ENCODE data around the gene UNC5C.

The UNC5C gene

GRCh38 chr4:95415346-95415771 is 133.4 kb downstream of the UNC5C start:
- H3K36me3 ChIP-seq (ENCODE audit: control insufficient read depth in 2 of 2, insufficient read depth in 2 of 2, low read length in 2 of 2): no peaks in the 10 kb centered on the region
- H3K9me3 ChIP-seq (ENCODE audit: control insufficient read depth in 2 of 2, low read length in 2 of 2): no peaks in the 10 kb centered on the region
- no peak overlapping the region for H3K27ac ChIP-seq (ENCODE audit: low read depth in 2 of 2, low read length in 2 of 2)
- no peak overlapping the region for H3K9ac ChIP-seq (ENCODE audit: low read depth in 1 of 2, low read length in 2 of 2)
- H3K4me3 ChIP-seq (ENCODE audit: low read length in 2 of 2): no peak overlapping the region
- no peaks in the 10 kb centered on the region for H3K27me3 ChIP-seq (ENCODE audit: control insufficient read depth in 2 of 2, insufficient read depth in 2 of 2, low read length in 2 of 2)
- no peaks in the 10 kb centered on the region for H3K4me1 ChIP-seq (ENCODE audit: control insufficient read depth in 2 of 2, insufficient read depth in 2 of 2, low read length in 2 of 2)

- no peaks in the 10 kb centered on the region for H3K9me3 ChIP-seq (ENCODE audit: control insufficient read depth in 2 of 2, low read length in 2 of 2)
- H3K27me3 ChIP-seq (ENCODE audit: control insufficient read depth in 2 of 2, insufficient read depth in 2 of 2, low read length in 2 of 2): no peaks in the 10 kb centered on the region
- no peak overlapping the region for H3K4me3 ChIP-seq (ENCODE audit: low read length in 2 of 2)
- H3K9ac ChIP-seq (ENCODE audit: low read depth in 1 of 2, low read length in 2 of 2): no peak overlapping the region
- H3K36me3 ChIP-seq (ENCODE audit: control insufficient read depth in 2 of 2, insufficient read depth in 2 of 2, low read length in 2 of 2): no peaks in the 10 kb centered on the region
- no peak overlapping the region for H3K27ac ChIP-seq (ENCODE audit: low read depth in 2 of 2, low read length in 2 of 2)
- H3K4me1 ChIP-seq (ENCODE audit: control insufficient read depth in 2 of 2, insufficient read depth in 2 of 2, low read length in 2 of 2): no peaks in the 10 kb centered on the region
Observed at GRCh38 chr4:95411371-95412088, 137.2 kb downstream of the UNC5C start.

GRCh38 chr4:95410387-95410977 is 138.3 kb downstream of the UNC5C start:
- Histone ChIP-seq H3K9me3 (ENCODE audit: control insufficient read depth in 2 of 2, low read length in 2 of 2) (no peaks in the 10 kb centered on the region), H3K4me1 (ENCODE audit: control insufficient read depth in 2 of 2, insufficient read depth in 2 of 2, low read length in 2 of 2) (no peaks in the 10 kb centered on the region), H3K4me3 (ENCODE audit: low read length in 2 of 2) (no peak overlapping the region), H3K9ac (ENCODE audit: low read depth in 1 of 2, low read length in 2 of 2) (no peak overlapping the region), H3K36me3 (ENCODE audit: control insufficient read depth in 2 of 2, insufficient read depth in 2 of 2, low read length in 2 of 2) (no peaks in the 10 kb centered on the region), H3K27me3 (ENCODE audit: control insufficient read depth in 2 of 2, insufficient read depth in 2 of 2, low read length in 2 of 2) (no peaks in the 10 kb centered on the region), H3K27ac (ENCODE audit: low read depth in 2 of 2, low read length in 2 of 2) (no peak overlapping the region)

GRCh38 chr4:95409750-95410149 is 139.0 kb downstream of the UNC5C start:
- no peak overlapping the region for H3K4me3 ChIP-seq (ENCODE audit: low read length in 2 of 2)
- no peaks in the 10 kb centered on the region for H3K4me1 ChIP-seq (ENCODE audit: control insufficient read depth in 2 of 2, insufficient read depth in 2 of 2, low read length in 2 of 2)
- no peak overlapping the region for H3K9ac ChIP-seq (ENCODE audit: low read depth in 1 of 2, low read length in 2 of 2)
- H3K27ac ChIP-seq (ENCODE audit: low read depth in 2 of 2, low read length in 2 of 2): no peak overlapping the region
- no peaks in the 10 kb centered on the region for H3K36me3 ChIP-seq (ENCODE audit: control insufficient read depth in 2 of 2, insufficient read depth in 2 of 2, low read length in 2 of 2)
- H3K9me3 ChIP-seq (ENCODE audit: control insufficient read depth in 2 of 2, low read length in 2 of 2): no peaks in the 10 kb centered on the region
- H3K27me3 ChIP-seq (ENCODE audit: control insufficient read depth in 2 of 2, insufficient read depth in 2 of 2, low read length in 2 of 2): no peaks in the 10 kb centered on the region

GRCh38 chr4:95409127-95409526 is 139.6 kb downstream of the UNC5C start:
- Histone ChIP-seq H3K9ac (ENCODE audit: low read depth in 1 of 2, low read length in 2 of 2) (no peak overlapping the region), H3K27ac (ENCODE audit: low read depth in 2 of 2, low read length in 2 of 2) (no peak overlapping the region), H3K4me3 (ENCODE audit: low read length in 2 of 2) (no peak overlapping the region)

GRCh38 chr4:95402299-95402698 is 146.5 kb downstream of the UNC5C start:
- no peaks in the 10 kb centered on the region for H3K4me1 ChIP-seq (ENCODE audit: control insufficient read depth in 2 of 2, insufficient read depth in 2 of 2, low read length in 2 of 2)
- no peaks in the 10 kb centered on the region for H3K36me3 ChIP-seq (ENCODE audit: control insufficient read depth in 2 of 2, insufficient read depth in 2 of 2, low read length in 2 of 2)
- no peak overlapping the region for H3K27ac ChIP-seq (ENCODE audit: low read depth in 2 of 2, low read length in 2 of 2)
- H3K27me3 ChIP-seq (ENCODE audit: control insufficient read depth in 2 of 2, insufficient read depth in 2 of 2, low read length in 2 of 2): no peaks in the 10 kb centered on the region
- H3K4me3 ChIP-seq (ENCODE audit: low read length in 2 of 2): no peak overlapping the region
- H3K9ac ChIP-seq (ENCODE audit: low read depth in 1 of 2, low read length in 2 of 2): no peak overlapping the region
- no peaks in the 10 kb centered on the region for H3K9me3 ChIP-seq (ENCODE audit: control insufficient read depth in 2 of 2, low read length in 2 of 2)

More at GRCh38 chr4:95409127-95409526, 139.6 kb downstream of the UNC5C start:
- H3K27me3 ChIP-seq (ENCODE audit: control insufficient read depth in 2 of 2, insufficient read depth in 2 of 2, low read length in 2 of 2): no peaks in the 10 kb centered on the region
- H3K4me1 ChIP-seq (ENCODE audit: control insufficient read depth in 2 of 2, insufficient read depth in 2 of 2, low read length in 2 of 2): no peaks in the 10 kb centered on the region
- H3K9me3 ChIP-seq (ENCODE audit: control insufficient read depth in 2 of 2, low read length in 2 of 2): no peaks in the 10 kb centered on the region
- H3K36me3 ChIP-seq (ENCODE audit: control insufficient read depth in 2 of 2, insufficient read depth in 2 of 2, low read length in 2 of 2): no peaks in the 10 kb centered on the region

GRCh38 chr4:95398217-95398616 is 150.6 kb downstream of the UNC5C start:
- no peak overlapping the region for H3K4me3 ChIP-seq (ENCODE audit: low read length in 2 of 2)
- no peak overlapping the region for H3K27ac ChIP-seq (ENCODE audit: low read depth in 2 of 2, low read length in 2 of 2)
- no peaks in the 10 kb centered on the region for H3K9me3 ChIP-seq (ENCODE audit: control insufficient read depth in 2 of 2, low read length in 2 of 2)
- no peaks in the 10 kb centered on the region for H3K36me3 ChIP-seq (ENCODE audit: control insufficient read depth in 2 of 2, insufficient read depth in 2 of 2, low read length in 2 of 2)
- H3K27me3 ChIP-seq (ENCODE audit: control insufficient read depth in 2 of 2, insufficient read depth in 2 of 2, low read length in 2 of 2): no peaks in the 10 kb centered on the region
- no peaks in the 10 kb centered on the region for H3K4me1 ChIP-seq (ENCODE audit: control insufficient read depth in 2 of 2, insufficient read depth in 2 of 2, low read length in 2 of 2)
- no peak overlapping the region for H3K9ac ChIP-seq (ENCODE audit: low read depth in 1 of 2, low read length in 2 of 2)

- H3K27me3 ChIP-seq (ENCODE audit: control insufficient read depth in 2 of 2, insufficient read depth in 2 of 2, low read length in 2 of 2): no peaks in the 10 kb centered on the region
- H3K9ac ChIP-seq (ENCODE audit: low read depth in 1 of 2, low read length in 2 of 2): no peak overlapping the region
- H3K4me3 ChIP-seq (ENCODE audit: low read length in 2 of 2): no peak overlapping the region
- H3K9me3 ChIP-seq (ENCODE audit: control insufficient read depth in 2 of 2, low read length in 2 of 2): no peaks in the 10 kb centered on the region
- H3K27ac ChIP-seq (ENCODE audit: low read depth in 2 of 2, low read length in 2 of 2): no peak overlapping the region
- no peaks in the 10 kb centered on the region for H3K4me1 ChIP-seq (ENCODE audit: control insufficient read depth in 2 of 2, insufficient read depth in 2 of 2, low read length in 2 of 2)
- no peaks in the 10 kb centered on the region for H3K36me3 ChIP-seq (ENCODE audit: control insufficient read depth in 2 of 2, insufficient read depth in 2 of 2, low read length in 2 of 2)
Observed at GRCh38 chr4:95394752-95395306, 153.9 kb downstream of the UNC5C start.

GRCh38 chr4:95393821-95394220 is 155.0 kb downstream of the UNC5C start:
- H3K27ac ChIP-seq (ENCODE audit: low read depth in 2 of 2, low read length in 2 of 2): no peak overlapping the region
- H3K4me3 ChIP-seq (ENCODE audit: low read length in 2 of 2): no peak overlapping the region

GRCh38 chr4:95388911-95389310 is 159.9 kb downstream of the UNC5C start:
- no peak overlapping the region for H3K27ac ChIP-seq (ENCODE audit: low read depth in 2 of 2, low read length in 2 of 2)
- H3K9ac ChIP-seq (ENCODE audit: low read depth in 1 of 2, low read length in 2 of 2): no peak overlapping the region
- no peaks in the 10 kb centered on the region for H3K9me3 ChIP-seq (ENCODE audit: control insufficient read depth in 2 of 2, low read length in 2 of 2)
- no peaks in the 10 kb centered on the region for H3K27me3 ChIP-seq (ENCODE audit: control insufficient read depth in 2 of 2, insufficient read depth in 2 of 2, low read length in 2 of 2)
- H3K36me3 ChIP-seq (ENCODE audit: control insufficient read depth in 2 of 2, insufficient read depth in 2 of 2, low read length in 2 of 2): no peaks in the 10 kb centered on the region
- H3K4me1 ChIP-seq (ENCODE audit: control insufficient read depth in 2 of 2, insufficient read depth in 2 of 2, low read length in 2 of 2): no peaks in the 10 kb centered on the region
- no peak overlapping the region for H3K4me3 ChIP-seq (ENCODE audit: low read length in 2 of 2)

More at GRCh38 chr4:95393821-95394220, 155.0 kb downstream of the UNC5C start:
- Histone ChIP-seq H3K4me1 (ENCODE audit: control insufficient read depth in 2 of 2, insufficient read depth in 2 of 2, low read length in 2 of 2) (no peaks in the 10 kb centered on the region), H3K36me3 (ENCODE audit: control insufficient read depth in 2 of 2, insufficient read depth in 2 of 2, low read length in 2 of 2) (no peaks in the 10 kb centered on the region), H3K9me3 (ENCODE audit: control insufficient read depth in 2 of 2, low read length in 2 of 2) (no peaks in the 10 kb centered on the region), H3K9ac (ENCODE audit: low read depth in 1 of 2, low read length in 2 of 2) (no peak overlapping the region), H3K27me3 (ENCODE audit: control insufficient read depth in 2 of 2, insufficient read depth in 2 of 2, low read length in 2 of 2) (no peaks in the 10 kb centered on the region)

Measured in mucosa of rectum (tissue), 2 donors.